GM23338 (cell line): Measurements from ENCODE around the gene ASB16. TPM values are rescaled to one million over a fixed set of nuclear protein-coding genes. Genes with fewer than 3 reads are reported as not detected.

Experiments
- ATAC-seq: fragments of 200-7000 bp; cut with Tn5 transposase; 3 replicates; pipeline ENCODE4 v1.9.1; 2020
- DNase-seq: peaks from one replicate; pipeline ENCODE4 v3.0.0-alpha.2; 2015; ENCODE audit warnings: low spot score
- H2AFZ ChIP-seq: fragments of 200-600 bp; sonication (generic); 2 replicates; pipeline ENCODE4 v1.8.0; 2016; ENCODE audit warnings: antibody characterized with exemption, mild to moderate bottlenecking, moderate library complexity
- H3F3A ChIP-seq: fragments of 200-600 bp; sonication (generic); replicated peaks from 2 replicates; pipeline ENCODE4 v1.8.0; 2017; ENCODE audit warnings: antibody characterized with exemption, mixed run types, low read depth
- H3K27ac ChIP-seq: fragments of 200-600 bp; sonication (generic); 2 replicates; pipeline ENCODE4 v1.6.1; 2016; ENCODE audit warnings: low read depth
- H3K27me3 ChIP-seq: fragments of 200-600 bp; sonication (generic); 2 replicates; pipeline ENCODE4 v1.8.0; 2016; ENCODE audit warnings: mild to moderate bottlenecking, mixed run types, moderate library complexity; ENCODE audit not compliant: insufficient read depth
- H3K36me3 ChIP-seq: fragments of 200-600 bp; sonication (generic); 2 replicates; pipeline ENCODE4 v1.8.0; 2016; ENCODE audit warnings: mild to moderate bottlenecking; ENCODE audit not compliant: insufficient read depth
- H3K4me1 ChIP-seq: fragments of 200-600 bp; sonication (generic); 2 replicates; pipeline ENCODE4 v1.8.0; 2016; ENCODE audit warnings: mild to moderate bottlenecking, moderate library complexity; ENCODE audit not compliant: insufficient read depth
- H3K4me2 ChIP-seq: fragments of 200-600 bp; sonication (generic); 2 replicates; pipeline ENCODE4 v1.7.1; 2017; ENCODE audit warnings: mixed run types
- H3K4me3 ChIP-seq: fragments of 200-600 bp; sonication (generic); 2 replicates; pipeline ENCODE4 v1.6.1; 2016; ENCODE audit warnings: mixed run types
- H3K79me2 ChIP-seq: fragments of 200-600 bp; sonication (generic); replicated peaks from 2 replicates; pipeline ENCODE4 v1.8.0; 2017; ENCODE audit warnings: mild to moderate bottlenecking; ENCODE audit not compliant: insufficient read depth
- H3K9me2 ChIP-seq: fragments of 200-600 bp; sonication (generic); 2 replicates; pipeline ENCODE4 v1.8.0; 2017; ENCODE audit not compliant: insufficient read depth
- H4K20me1 ChIP-seq: fragments of 200-600 bp; sonication (generic); replicated peaks from 2 replicates; pipeline ENCODE4 v1.8.0; 2017; ENCODE audit warnings: mild to moderate bottlenecking; ENCODE audit not compliant: insufficient read depth
- H3K27ac Mint-ChIP-seq: 2 replicates; pipeline ENCODE4 v1.8.0; 2020; ENCODE audit warnings: inconsistent platforms, mild to moderate bottlenecking, moderate library complexity, mixed read lengths
- H3K27me3 Mint-ChIP-seq: 3 replicates; pipeline ENCODE4 v1.8.0; 2022; ENCODE audit warnings: low read depth, mild to moderate bottlenecking, moderate library complexity, mixed read lengths, inconsistent platforms; ENCODE audit not compliant: insufficient read depth, poor library complexity
- H3K36me3 Mint-ChIP-seq: 3 replicates; pipeline ENCODE4 v1.8.0; 2021; ENCODE audit warnings: low read depth, mild to moderate bottlenecking, inconsistent platforms, moderate library complexity, mixed read lengths
- H3K4me1 Mint-ChIP-seq: 3 replicates; pipeline ENCODE4 v1.8.0; 2020; ENCODE audit warnings: mild to moderate bottlenecking, inconsistent platforms, mixed read lengths
- H3K4me3 Mint-ChIP-seq: 3 replicates; pipeline ENCODE4 v1.8.0; 2021; ENCODE audit warnings: moderate library complexity, mild to moderate bottlenecking, inconsistent platforms, mixed read lengths
- H3K9me3 Mint-ChIP-seq: 3 replicates; pipeline ENCODE4 v1.8.0; 2020; ENCODE audit warnings: moderate library complexity, mild to moderate bottlenecking, inconsistent platforms, mixed read lengths
- CTCF ChIP-seq, 2 experiments: fragments of 200-600 bp in 1 of 2; sonication (generic) in 1 of 2; conservative IDR thresholded peaks; 2 replicates each; pipeline versions ENCODE4 v1.5.1 to v1.6.1; 2016 to 2017; ENCODE audit warnings: antibody characterized with exemption in 2 of 2, low read depth in 2 of 2, mild to moderate bottlenecking in 2 of 2, moderate library complexity in 1 of 2
- ETS1 ChIP-seq: IDR thresholded peaks from 2 replicates; pipeline ENCODE4 v1.6.1; 2016; ENCODE audit warnings: antibody characterized with exemption
- EZH2 ChIP-seq: fragments of 200-600 bp; sonication (generic); IDR thresholded peaks from one replicate; pipeline ENCODE4 v1.8.0; 2017; ENCODE audit warnings: antibody characterized with exemption, mild to moderate bottlenecking, low read depth; ENCODE audit not compliant: unreplicated experiment
- NANOG ChIP-seq: IDR thresholded peaks from 2 replicates; pipeline ENCODE4 v1.6.1; 2016; ENCODE audit warnings: antibody characterized with exemption, borderline replicate concordance
- ZNF331 ChIP-seq: fragments of 250-450 bp; sonication (Bioruptor Pico); IDR thresholded peaks from 2 replicates; pipeline ENCODE4 v1.5.0; 2020; ENCODE audit warnings: low read depth, mild to moderate bottlenecking, moderate library complexity
- polyA plus RNA-seq: library from polyadenylated mRNA; unstranded; fragments of >200 nt; fragmentation: Nextera tagmentation; extraction: Ambion mirVana; gene quantifications from 2 replicates; pipeline ENCODE4 v1.2.1, GENCODE V29; 2016
- total RNA-seq: library from RNA; depleted of rRNA; stranded (reverse); fragments of >200 nt; shearing (Covaris generic); gene quantifications from 2 replicates; pipeline ENCODE4 v1.2.3, GENCODE V29; 2014
- TF ChIP-seq, protein P1 (sequence below): IDR thresholded peaks from one replicate; pipeline ENCODE4 v1.6.1; 2018; ENCODE audit warnings: antibody characterized with exemption; ENCODE audit not compliant: unreplicated experiment

ASB16 gene
- total and polyA plus RNA-seq, 2 experiments from 2014 or later: 0.47 TPM; not detected in 1

DNA sequence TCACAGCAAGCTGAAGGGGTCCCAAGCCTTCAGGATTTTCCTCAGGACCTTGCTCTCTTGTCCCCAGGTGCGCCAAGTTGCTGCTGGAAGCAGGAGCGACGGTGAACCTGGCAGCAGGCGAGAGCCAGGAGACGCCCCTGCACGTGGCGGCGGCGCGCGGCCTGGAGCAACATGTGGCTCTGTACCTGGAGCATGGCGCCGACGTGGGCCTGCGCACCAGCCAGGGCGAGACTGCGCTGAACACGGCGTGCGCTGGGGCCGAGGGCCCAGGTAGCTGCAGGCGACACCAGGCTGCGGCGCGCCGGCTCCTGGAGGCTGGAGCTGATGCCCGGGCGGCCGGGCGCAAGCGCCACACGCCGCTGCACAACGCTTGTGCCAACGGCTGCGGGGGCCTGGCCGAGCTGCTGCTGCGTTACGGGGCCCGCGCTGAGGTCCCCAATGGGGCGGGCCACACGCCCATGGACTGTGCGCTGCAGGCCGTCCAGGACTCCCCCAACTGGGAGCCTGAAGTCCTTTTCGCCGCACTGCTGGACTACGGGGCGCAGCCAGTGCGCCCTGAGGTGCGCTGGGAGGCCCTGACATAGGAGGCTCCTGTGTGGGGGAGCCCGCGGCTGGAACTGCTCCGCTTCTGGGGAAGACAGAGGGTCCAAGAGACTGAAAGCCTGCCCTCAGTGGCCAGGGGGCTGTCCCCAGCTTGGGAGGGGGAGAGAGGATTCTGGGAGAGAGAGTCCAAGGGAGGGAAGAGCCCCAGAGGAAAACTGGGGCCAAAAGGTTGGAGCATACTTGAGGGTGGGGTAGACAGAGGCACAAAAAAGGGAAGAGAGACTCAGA is 6.4 kb downstream of the ASB16 start:
- Mint-ChIP-seq H3K9me3 (peaks cover 7% of the 10 kb centered on the region), H3K4me1 (no peaks in the 10 kb centered on the region; the same call in 1 of the 3 replicates), H3K4me3 (no peak overlapping the region; the same call in 2 of the 3 replicates), H3K36me3 (peaks cover 38% of the 10 kb centered on the region), H3K27ac (no peak overlapping the region), H3K27me3 (peaks cover 6% of the 10 kb centered on the region)
- no peaks in the 10 kb centered on the region for H3K4me1 ChIP-seq
- no peaks in the 10 kb centered on the region for H3K27me3 ChIP-seq
- peaks cover 5% of the 10 kb centered on the region; the same call in 1 of the 2 replicates for H3K36me3 ChIP-seq
- H3K4me3 ChIP-seq: no peak overlapping the region
- TF ChIP-seq NANOG (no peak), EZH2 (no peak), ETS1 (no peak), CTCF (conservative IDR thresholded peaks at IDR 0.05; ENCODE audit: low read depth in 2 of 2) (no peak), ZNF331 (CRISPR knock-in tag) (no peak)
- H3F3A ChIP-seq: 0 out of 2 replicates have a peak, but pooled peaks cover 5% of the 10 kb centered on the region
- ATAC-seq: peak; percentile 39
- no peak overlapping the region for H3K27ac ChIP-seq
- no peak overlapping the region for H2AFZ ChIP-seq
- H3K4me2 ChIP-seq: no peak overlapping the region
- H3K9me2 ChIP-seq: no peaks in the 10 kb centered on the region
- DNase-seq: no peak
- H4K20me1 ChIP-seq: peaks cover 11% of the 10 kb centered on the region
- no peaks in the 10 kb centered on the region for H3K79me2 ChIP-seq

GRCh38 chr17:44177640-44178039 is 7.1 kb downstream of the ASB16 start:
- TF ChIP-seq, protein P1, sequence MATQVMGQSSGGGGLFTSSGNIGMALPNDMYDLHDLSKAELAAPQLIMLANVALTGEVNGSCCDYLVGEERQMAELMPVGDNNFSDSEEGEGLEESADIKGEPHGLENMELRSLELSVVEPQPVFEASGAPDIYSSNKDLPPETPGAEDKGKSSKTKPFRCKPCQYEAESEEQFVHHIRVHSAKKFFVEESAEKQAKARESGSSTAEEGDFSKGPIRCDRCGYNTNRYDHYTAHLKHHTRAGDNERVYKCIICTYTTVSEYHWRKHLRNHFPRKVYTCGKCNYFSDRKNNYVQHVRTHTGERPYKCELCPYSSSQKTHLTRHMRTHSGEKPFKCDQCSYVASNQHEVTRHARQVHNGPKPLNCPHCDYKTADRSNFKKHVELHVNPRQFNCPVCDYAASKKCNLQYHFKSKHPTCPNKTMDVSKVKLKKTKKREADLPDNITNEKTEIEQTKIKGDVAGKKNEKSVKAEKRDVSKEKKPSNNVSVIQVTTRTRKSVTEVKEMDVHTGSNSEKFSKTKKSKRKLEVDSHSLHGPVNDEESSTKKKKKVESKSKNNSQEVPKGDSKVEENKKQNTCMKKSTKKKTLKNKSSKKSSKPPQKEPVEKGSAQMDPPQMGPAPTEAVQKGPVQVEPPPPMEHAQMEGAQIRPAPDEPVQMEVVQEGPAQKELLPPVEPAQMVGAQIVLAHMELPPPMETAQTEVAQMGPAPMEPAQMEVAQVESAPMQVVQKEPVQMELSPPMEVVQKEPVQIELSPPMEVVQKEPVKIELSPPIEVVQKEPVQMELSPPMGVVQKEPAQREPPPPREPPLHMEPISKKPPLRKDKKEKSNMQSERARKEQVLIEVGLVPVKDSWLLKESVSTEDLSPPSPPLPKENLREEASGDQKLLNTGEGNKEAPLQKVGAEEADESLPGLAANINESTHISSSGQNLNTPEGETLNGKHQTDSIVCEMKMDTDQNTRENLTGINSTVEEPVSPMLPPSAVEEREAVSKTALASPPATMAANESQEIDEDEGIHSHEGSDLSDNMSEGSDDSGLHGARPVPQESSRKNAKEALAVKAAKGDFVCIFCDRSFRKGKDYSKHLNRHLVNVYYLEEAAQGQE: no peak
- TF ChIP-seq ETS1: no peak
- no peak for TF ChIP-seq CTCF (conservative IDR thresholded peaks at IDR 0.05; ENCODE audit: low read depth in 2 of 2)
- H3K27me3 Mint-ChIP-seq: peaks cover 6% of the 10 kb centered on the region
- no peak overlapping the region for H3K4me3 Mint-ChIP-seq
- peaks cover 45% of the 10 kb centered on the region for H3K36me3 Mint-ChIP-seq
- Histone ChIP-seq H3K4me2 (no peak overlapping the region), H3F3A (no peaks in the 10 kb centered on the region), H3K4me3 (no peak overlapping the region), H3K79me2 (0 out of 2 replicates have a peak, but pooled peaks cover 5% of the 10 kb centered on the region), H3K27me3 (no peaks in the 10 kb centered on the region), H3K4me1 (no peaks in the 10 kb centered on the region), H3K36me3 (peaks cover 9% of the 10 kb centered on the region; the same call in 1 of the 2 replicates), H3K27ac (no peak overlapping the region), H3K9me2 (no peaks in the 10 kb centered on the region), H2AFZ (no peak overlapping the region), H4K20me1 (peaks cover 14% of the 10 kb centered on the region)
- no peak for ATAC-seq
- H3K4me1 Mint-ChIP-seq: no peaks in the 10 kb centered on the region
- H3K27ac Mint-ChIP-seq: no peak overlapping the region
- no peak for DNase-seq
- H3K9me3 Mint-ChIP-seq: peaks cover 8% of the 10 kb centered on the region
